Hindlimb muscle (tissue), 1 donor: ENCODE measurements around the gene ACSS2. TPM values are rescaled to one million over a fixed set of nuclear protein-coding genes. Genes with fewer than 3 reads are reported as not detected.

ENCODE experiments used
- DNase-seq: peaks from one replicate; pipeline ENCODE4 v3.0.0-alpha.2; 2013
- polyA plus RNA-seq: library from polyadenylated mRNA; unstranded; fragments of 120-200 nt; gene quantifications from one replicate; pipeline ENCODE4 v1.2.1, GENCODE V29; 2013; ENCODE audit not compliant: insufficient read length

ACSS2 gene, protein sequence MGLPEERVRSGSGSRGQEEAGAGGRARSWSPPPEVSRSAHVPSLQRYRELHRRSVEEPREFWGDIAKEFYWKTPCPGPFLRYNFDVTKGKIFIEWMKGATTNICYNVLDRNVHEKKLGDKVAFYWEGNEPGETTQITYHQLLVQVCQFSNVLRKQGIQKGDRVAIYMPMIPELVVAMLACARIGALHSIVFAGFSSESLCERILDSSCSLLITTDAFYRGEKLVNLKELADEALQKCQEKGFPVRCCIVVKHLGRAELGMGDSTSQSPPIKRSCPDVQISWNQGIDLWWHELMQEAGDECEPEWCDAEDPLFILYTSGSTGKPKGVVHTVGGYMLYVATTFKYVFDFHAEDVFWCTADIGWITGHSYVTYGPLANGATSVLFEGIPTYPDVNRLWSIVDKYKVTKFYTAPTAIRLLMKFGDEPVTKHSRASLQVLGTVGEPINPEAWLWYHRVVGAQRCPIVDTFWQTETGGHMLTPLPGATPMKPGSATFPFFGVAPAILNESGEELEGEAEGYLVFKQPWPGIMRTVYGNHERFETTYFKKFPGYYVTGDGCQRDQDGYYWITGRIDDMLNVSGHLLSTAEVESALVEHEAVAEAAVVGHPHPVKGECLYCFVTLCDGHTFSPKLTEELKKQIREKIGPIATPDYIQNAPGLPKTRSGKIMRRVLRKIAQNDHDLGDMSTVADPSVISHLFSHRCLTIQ
- polyA plus RNA-seq: 49.6 TPM

DNA sequence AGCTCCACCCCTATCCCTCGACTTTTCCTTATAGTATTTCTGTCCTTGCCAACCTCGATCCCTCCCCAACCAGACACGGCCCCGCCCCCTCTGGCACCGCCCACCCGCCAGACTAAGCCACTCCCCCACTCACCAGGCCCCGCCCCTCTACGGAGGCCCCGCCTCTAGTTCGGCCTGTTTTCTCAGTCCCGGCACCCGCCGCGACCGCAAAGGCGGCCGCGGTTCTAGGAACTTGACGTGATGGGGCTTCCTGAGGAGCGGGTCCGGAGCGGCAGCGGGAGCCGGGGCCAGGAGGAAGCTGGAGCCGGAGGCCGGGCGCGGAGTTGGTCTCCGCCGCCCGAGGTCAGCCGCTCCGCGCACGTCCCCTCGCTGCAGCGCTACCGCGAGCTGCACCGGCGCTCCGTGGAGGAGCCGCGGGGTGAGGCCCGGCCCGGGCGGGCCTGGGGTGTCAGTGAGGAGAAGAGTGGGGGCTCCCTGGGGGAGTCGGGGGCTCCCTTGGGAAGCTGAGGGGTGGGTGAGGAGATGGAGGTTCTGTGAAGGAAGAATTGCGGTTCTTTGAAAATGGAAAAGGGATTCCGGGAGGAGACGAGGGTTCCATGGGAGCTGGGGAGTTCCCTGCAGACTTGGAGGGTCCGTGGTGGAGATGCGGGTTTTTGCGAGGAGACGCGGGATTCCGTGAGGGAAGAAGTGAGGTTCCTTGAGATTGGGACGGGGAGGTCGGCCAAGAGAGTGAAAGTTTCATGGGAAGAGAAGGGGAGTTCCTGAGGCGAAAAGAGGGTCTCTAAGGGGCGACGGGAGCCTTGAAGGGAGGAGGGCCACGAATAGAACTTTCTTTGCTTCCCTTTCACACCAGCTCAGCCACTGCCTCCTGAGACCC, at the start of gene ACSS2:
Gene ACSS2, plus strand, starts transcription at position 207 of the 877 bp plus-strand sequence. Its CDS starts 34 bp downstream, at position 241.
- DNase-seq: peak; percentile 95

DNA sequence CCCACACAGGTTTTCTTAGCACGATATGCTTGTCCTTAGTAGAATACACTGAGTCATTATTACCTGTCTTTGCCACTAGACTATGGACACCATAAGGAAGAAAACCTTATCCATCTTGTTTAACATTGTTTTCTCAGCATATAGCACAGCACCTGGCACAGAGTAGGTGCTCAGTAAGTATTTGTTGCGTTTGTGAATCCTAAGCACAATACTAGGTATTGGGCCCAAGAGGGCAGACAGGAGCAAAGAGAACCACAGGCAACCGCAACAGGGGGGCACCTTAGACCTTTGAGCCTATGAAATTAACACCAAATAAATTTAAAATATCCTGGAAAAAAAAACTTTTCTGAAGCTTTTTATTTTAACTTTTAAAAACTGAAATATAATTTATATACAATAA, 47.2 kb upstream of the ACSS2 start:
- no peak for DNase-seq

DNA sequence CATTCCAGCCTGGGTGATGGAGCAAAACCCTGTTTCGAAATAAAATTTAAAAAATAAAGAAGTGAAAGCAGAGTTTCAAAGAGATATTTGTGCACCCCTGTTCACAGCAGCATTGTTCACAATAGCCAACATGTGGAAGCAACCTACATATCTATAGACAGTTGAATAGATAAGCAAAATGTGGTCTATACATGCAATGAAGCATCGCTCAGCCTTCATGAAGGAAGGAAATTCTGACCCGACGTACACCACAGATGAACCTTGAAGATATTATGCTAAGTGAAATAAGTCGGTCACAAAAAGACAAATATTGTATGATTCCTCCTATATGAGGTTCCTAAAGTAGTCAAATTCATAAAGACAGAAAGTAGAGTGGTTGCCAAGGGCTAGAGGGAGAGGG, 44.5 kb upstream of the ACSS2 start:
- no peak for DNase-seq

DNA sequence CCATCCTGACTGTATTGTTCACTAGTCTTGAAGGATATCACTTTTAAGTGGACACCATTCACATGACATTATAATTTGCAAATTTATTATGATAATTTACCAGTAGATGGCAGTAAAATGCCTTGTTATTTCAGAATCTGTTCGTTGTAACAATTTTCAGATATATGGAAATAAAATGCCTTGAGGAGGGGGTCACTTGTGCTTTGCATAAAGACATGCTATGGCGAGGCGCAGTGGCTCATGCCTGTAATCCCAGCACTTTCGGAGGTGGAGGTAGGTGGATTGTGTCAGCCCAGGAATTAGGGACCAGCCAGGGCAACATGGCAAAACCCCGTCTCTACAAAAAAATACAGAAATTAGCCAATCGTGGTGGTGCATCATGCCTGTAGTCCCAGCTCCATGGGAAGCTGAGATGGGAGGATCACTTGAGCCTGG, 41.9 kb upstream of the ACSS2 start:
- DNase-seq: peak; percentile 7

DNA sequence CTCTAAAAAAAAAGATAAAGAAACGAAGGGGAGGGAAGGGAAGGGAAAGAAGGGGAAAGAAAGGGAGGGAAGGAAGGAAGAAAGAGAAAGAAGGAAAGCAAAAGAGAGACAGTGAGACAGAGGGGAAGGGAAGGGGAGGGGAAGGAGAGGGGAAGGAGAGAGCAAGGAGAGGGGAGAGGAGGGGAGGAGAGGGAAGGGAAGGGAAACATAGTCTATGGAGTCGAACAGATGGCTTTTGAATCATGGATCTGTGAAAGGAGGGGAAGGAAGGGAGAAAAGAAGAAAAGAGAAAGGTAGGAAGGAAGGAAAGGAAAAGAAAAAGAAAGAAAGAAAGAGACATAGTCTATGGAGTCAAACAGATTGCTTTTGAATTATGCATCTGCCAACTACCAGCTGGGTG, 34.3 kb upstream of the ACSS2 start:
- no peak for DNase-seq

DNA sequence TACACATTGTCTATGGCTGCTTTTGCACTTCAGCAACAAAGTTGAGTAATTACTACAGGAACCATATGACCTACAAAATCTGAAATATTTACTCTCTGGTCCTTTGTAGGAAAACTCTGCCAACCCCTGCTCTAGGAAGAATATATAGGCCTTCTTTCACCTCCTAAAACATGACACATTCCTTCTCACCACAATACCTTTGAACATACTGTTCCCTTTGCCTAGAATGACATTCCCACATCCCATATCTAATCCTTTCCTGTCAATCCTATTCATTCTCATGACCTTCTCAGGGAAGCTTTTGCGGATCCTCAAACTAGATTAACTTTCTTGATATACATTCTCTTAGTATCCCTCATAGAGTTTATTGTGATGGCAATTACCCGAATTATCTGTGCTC, 33.0 kb upstream of the ACSS2 start:
- DNase-seq: no peak

DNA sequence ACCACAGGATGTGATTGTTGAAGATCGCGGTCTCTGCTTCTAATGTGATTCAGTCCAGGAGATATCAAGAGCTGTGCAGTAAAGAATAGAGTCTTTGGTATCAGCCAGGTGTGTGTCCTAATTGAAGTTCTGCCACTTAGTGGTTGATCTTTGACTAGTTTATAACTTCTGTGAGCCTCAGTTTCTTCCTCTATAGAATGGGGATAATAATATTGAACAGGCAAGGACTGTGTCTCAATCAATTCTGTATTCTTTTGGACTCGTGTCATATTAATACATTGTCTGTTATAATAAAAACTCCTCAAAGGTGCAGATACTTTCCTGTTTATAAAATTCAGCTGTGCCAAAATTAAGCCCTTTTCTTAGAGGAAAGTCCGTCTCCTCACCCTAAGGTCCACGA, 27.8 kb upstream of the ACSS2 start:
- no peak for DNase-seq

DNA sequence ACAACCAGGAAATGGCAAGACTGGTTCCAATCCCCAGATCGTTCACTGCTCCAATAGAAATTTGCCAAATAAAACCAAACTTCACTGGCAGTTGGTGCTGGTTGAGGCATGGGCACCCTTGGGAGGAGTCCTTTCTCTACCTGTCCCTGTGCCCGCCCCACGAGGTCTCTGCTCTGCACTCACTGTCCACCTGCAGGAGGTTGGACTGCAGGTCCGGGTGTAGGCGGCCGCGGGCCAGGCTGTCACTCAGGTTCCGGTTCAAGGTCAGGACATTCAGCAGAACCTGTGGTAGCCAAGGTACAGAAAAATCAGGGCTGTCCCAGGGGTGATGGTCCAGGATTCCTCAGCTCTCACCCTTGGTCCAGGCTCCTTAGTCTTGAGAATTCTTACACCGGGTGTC, 26.6 kb upstream of the ACSS2 start:
- no peak for DNase-seq

DNA sequence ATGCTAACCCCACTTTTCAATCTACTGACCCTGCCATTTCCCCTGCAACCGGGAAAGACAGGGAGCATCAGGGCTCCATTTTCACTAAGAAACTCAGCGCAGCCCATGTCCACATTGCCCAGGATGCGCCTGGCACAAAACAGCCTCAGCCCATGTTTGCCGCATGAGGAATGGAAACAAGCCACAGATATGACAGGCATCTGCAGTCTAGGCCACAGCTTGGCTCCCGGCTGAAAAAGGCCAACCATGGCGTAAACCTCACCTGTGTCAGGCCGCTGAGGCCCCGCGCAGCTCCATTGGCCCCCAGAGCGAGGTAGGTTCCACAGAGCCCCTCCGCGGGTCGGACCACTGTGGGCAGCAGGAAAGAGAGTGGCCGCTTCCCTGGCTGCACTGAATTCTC, 25.4 kb upstream of the ACSS2 start:
- DNase-seq: no peak

DNA sequence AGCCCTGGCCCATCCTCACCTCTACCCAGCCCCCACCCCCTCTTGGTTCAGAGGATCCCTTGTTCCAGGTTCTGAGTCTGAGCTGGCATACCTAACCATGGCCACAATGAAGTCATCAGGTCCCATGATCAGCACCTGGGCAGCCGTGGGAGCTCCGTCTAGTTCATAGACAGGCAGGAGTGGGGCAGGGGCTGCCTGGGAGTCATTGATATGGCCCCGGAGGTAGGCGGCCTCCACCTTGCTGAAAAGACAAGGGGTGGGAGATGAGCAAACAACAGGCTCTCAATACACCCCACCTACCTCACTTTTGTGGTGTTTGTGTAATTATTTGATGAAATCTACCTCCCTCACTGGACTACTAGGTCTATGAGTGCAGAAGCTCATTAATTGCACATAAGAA, 24.1 kb upstream of the ACSS2 start:
- DNase-seq: no peak

DNA sequence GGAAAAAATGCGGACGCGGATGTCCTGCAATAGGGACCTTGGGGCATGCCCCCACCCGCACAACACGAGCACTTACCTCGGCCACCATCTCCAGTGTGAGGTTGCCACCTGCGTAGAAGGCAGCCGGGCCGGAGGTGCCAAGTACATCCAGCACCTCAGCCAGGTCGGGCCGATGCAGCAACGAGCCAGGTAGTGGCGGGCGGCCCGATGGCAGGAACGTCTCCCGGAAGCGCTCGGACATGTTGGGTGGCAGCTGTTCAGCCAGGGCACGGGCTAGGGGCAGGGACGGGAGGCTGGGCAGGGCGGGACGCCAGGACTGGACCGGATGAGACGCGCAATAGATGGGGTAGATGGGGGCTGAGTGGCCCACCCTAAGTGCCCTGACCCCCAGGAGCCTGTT, 17.0 kb upstream of the ACSS2 start:
- DNase-seq: no peak

DNA sequence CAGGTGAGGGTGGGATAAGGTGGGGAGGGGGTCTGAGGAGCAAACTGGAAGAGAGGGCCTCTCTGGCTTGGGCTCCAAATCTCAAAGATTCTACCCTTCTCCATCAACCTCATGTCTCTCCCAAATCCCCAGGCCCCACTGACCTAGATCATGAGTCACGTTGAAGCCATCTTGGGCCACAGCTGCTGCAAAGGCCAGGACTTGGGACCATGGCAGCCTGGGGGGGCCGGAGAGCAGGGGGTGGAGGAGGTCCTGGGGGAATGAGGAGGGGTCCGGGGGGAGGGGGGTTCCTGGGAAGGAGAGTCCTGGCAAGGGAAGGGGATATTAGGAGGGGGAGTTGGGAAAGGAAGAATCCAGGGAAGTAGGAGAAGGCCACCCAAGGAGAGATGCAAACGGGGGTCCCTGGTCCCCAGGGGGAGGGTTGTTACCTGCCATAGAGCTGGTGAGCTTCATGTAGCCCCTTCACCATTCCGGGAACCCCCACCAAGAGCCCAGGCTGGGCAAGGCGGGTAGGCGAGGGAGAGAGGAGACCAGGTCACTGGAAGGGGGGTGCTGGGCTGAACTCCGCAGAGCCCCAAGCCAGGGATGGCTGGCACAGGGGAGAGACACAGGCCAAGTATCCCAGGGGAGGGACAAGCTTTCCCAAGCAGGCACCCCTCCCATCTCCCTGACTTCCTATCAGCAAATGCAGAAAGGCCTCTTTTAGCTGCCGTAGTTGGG, 16.4 kb upstream of the ACSS2 start:
- no peak for DNase-seq

DNA sequence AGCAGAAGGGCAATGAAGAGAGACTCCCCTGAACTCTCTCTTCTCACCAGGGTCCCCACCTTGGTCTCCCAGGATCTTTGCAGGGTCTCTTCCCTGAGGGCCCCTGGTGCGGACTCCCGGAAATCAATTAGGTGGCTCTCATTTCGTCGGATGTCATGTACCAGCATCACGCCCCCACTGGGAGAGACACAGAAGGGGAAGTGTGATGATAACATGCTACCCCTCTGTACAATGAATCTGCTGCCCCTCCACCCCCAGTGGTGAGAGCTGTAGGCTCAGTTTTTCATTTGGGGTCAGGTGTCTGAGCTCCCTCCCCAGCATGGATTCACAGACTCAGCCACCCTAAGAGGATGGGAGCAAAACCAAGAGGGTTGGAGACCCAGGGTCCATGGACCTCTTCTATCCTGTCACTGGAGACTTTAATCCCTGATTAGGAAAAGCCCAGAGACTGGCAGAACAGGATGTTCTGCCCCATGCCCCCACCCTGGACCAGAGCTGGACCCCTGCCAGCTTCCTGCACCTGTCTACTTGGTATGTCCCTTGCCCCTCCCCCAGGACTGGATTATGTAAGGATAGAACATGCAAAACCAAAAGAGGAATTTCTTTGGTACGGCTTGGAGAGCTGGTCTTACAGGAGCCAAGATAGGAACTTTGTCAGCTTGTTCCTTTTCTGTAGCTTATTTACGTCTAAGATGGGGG, 14.9 kb upstream of the ACSS2 start:
- DNase-seq: no peak

DNA sequence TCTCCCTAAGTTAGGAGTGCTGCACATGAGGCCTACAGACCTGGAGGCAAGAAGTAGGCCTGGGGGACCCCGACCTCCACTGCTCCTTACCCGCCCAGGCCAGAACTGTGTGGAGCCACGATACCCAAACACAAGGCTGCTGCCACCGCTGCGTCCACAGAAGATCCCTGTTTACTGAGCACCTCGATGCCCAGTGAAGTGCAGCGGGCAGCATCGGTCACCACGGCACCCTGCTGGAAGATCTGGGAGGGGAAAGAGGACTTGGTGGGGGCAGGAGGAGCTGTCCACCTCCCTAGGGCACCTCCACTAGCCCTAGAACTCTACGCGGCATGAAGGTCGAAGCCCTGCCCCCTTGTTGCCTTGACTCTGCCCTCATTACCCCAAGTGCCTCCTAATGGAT, 13.7 kb upstream of the ACSS2 start:
- no peak for DNase-seq

DNA sequence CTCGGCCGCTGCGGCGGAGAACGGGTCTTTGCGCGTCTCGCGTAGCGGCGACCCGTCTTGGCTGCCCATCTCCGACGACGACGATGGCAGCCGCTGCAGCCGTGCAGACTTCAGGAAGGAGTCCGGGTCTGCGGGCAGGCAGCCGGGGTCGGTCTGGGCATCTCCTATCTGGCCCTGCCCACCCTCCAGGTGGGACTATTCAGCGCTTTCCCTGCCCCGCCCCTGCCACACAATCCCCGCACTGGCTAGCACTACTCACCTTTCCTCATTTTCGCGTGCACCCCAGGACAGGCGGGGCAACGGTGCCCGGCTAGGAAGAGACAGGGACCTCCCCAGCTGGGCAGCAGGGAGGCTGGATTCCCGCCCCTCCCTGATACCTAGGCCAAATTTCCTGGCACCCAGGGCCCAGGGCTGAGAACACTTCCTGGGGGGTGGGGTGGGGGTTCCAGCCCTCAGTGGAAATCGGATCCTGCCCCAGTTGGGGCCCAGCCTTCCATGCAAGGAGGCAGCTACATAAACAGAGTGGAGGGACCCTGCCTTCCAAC, 12.9 kb upstream of the ACSS2 start:
- DNase-seq: no peak

DNA sequence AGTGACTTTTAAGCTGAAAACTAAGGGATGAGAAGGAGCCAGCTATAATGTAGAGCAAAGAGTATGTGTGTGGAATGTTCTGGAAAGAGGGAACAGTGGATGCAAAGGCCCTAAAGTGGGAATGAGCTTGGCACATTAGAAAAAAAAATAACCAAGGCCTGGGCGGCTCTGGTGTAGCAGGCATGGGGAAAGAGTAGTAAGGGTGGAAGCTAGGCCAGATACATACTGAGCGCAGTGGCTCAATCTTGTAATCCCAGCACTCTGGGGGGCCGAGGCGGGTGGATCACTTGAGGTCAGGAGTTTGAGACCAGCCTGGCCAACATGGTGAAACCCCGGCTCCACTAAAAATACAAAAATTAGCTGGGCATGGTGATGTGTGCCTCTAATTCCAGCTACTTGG, 12.2 kb upstream of the ACSS2 start:
- no peak for DNase-seq

DNA sequence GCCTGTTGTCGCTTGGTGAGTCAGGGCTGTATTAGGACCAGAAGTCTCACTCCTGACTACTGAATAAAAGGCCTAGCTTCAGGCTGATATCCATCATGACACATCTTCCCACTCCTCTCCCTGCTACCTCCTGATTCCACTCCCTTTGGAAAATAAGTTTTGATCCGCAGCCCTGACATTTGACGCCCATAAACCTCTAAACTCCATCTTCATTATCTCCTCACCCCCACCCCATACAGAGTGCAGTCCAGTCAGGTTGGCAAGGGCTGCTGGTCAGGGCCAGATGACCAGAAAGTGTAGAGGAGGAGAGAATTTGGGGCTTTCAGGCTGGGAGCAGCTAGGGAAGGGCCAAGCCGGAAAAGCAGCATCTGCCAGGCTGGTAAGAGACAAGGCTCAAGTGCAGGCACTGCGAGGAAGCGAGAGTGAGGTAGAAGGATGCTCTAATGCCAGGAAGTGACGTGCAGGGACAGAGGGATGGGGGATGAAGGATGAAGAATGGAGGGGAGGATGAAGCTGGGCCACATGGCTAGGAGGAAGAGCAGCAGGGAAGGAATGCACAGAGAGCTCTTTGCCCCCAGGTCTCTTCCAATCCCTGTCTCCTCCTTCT, 5.0 kb upstream of the ACSS2 start:
- DNase-seq: no peak

DNA sequence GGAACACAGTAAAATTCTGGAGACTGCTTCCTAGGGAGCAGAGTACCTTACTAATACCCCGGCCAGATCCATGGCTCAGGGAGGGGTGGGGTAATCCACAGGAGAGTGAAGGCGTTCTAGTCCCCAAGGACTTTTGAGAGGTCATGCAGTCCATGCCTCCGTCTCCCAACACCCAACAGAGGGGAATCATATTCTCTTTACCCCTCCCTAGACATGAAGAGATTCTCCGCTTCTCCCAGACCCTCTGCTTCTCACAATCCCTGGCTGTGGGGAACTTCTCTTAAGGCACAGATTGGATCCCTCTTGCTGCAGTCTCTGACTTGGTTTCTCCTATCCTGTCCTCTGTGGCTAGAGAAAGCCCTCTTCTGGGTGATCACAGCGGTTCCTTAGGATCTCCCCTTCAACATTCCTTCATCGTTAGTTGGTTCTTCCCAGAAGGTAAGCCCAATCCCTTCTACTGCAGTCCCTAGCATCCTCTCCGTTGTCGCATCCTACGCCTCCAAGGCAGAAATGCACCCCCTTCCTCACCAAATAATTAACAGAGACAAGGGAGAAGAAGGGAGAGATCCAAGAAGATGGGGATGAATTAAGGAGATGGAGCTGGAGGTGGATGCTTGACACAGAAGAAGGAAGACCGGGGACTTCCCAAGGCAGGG, 4.3 kb upstream of the ACSS2 start:
- DNase-seq: no peak

DNA sequence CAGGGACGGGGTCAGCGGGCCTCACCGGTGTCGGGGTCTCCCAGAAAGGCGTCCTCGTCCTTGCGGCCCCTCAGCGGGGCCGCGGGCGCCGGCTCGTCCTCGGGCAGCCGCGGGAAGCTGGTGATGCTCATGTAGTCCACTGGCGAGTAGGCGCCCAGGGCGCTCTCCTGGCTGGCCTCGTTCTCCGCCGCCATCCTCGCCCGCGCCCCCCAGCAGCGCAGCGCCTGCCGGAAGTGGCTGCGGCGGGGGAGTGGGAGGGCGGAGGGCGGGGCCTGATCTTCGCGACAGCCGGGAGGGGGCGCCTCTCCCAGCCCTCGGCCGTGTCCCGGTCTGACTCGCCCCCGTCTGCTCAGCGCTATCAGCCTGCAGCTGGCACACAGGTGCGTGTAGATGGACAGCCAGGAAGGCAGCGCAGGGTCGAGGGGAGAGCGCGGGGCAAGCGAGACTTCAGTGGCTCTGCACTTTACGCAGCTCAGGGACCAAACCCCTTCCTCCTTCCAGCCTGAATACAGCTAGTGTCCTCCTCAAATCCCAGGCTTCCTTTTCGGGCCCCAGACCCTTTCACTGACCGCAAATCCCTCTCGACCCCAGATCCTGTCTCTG, 3.7 kb upstream of the ACSS2 start, which contains the start of gene GGT7:
Gene GGT7, minus strand, starts transcription at position 235 of the 603 bp plus-strand sequence. Its CDS starts 41 bp downstream, at position 194.
- DNase-seq: peak; percentile 75

DNA sequence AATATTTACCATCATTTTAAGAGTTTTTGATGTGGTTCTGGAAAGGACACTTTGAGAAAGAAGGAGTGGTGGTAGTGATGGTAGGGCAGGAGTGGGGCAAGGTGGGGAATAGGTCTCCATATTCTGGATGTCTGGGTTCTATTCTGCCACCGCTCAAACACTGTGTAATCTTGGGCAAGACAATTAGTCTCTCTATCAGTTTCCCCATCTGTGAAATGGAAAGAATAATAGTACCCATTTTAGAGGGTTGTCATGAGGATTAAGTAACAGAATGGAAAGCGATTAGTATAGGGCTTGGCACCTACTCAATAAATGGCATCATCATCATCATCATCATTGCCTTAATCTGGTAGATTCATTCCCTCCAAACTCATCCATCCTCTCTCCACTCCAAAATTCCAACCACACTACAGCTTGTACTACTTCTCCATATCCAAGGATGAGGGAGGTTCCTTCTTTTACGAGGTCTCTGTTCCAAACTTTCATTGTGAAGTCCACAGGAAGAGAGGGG, 2.8 kb upstream of the ACSS2 start:
- no peak for DNase-seq
